HG03066 (cell line): ENCODE data around the gene MAPKAP1.

Experiments
- ATAC-seq: cut with Tn5 transposase; IDR thresholded peaks from one replicate; pipeline ENCODE4 v1.9.1; 2021; ENCODE audit warnings: low read depth; ENCODE audit not compliant: unreplicated experiment

Gene MAPKAP1

DNA sequence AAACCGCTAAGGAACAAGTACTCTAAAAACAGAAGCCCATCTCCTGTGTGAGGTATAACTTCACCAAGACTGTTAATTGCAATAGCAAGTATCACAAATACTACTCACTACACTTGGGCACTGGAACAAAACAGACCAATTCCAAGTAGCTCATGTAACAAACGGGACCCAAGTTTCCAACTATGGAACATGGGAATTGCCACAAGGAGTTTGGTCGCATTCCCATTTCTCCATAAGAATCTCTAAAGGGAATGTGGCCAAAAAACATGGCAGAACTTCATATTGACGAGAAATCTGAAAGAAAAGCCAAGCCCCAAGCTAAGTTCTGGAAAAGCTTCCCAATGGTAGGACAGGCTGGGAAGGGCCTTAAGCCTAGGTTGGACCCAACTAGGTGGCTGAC lies 162.5 kb downstream of the MAPKAP1 start:
- ATAC-seq, result no peak

DNA sequence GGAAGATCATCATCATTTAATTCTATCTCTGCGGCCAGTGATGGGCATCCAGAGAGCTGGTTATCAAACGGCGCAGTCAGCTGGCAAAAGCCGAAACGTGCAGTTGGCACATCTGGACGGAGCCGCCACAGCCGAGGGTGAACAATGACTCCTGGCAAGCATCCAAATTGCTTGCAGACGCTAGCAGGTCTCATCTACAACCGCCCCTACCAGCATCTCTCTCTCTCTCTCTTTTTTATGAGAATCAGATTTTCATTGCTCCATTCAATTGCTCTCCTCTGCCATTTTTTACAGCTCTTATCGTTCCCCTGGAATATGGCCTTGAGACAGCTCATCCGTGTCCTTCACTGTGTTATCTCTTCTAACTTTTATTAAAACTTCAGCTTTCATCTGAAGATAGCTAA lies 165.2 kb downstream of the MAPKAP1 start:
- ATAC-seq, result no peak

DNA sequence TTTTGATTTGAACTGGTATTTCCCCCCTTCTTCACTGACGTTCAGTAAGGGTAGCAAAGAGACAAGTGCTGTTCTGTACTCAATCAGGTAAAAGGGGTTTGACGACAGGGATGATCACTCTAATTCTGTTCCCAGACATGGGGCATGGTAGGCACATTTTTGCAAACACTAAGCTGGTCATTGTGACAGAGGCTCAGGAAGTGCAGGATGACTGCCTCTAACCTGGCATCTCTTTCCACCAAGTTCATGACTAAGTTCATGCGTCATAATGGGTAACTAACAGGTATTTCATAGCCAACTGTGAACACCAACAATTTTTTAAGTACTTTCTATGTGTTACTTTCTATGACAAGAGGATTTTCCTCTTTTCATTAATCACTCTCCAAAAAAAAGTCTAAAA lies 166.5 kb downstream of the MAPKAP1 start:
- no peak for ATAC-seq

DNA sequence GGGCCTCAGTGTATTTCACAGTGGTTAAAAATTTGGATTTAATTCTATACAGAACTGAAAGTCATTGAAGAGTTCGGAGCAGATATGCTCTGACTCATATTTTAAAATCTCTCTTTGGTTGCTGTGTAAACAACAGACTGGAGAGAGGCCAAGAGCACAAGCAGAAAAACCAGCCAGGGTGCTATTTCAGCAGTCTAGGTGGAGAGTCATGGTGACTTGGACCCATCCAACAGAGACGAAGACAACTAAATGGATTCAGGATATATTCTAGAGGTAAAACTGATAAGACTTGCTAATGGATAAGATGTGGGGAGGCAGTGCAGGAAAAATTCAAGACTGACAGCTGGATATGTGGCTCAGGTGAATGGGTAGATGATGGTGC lies 168.9 kb downstream of the MAPKAP1 start:
- no peak for ATAC-seq

DNA sequence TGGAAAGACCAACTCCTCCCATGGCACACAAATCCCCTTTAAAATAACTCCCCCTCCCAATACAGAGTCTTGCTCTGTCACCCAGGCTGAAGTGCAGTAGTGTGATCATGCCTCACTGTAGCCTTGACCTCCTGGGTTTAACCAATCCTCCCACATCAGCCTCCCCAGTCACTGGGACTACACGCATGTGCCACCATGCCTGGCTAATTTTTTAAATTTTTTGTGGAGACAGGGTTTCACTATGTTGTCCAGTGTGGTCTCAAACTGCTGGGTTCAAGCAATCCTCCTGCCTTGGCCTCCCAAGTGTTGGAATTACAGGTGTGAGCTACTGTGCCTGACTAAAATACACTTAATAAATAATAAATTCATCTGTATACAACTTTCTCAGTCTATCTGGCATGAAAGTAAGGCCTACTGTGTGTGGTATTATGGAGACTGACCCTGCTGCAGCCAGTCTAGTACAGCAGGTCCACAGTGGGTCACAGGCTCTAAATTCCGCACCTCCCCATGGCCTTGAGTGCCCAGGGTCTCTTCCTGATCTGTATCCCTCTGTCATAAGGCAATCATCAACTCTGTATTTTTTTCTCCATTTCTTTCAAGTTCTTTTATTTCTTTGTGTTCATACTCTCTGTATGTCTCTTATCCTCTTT lies 169.4 kb downstream of the MAPKAP1 start:
- ATAC-seq, result no peak

DNA sequence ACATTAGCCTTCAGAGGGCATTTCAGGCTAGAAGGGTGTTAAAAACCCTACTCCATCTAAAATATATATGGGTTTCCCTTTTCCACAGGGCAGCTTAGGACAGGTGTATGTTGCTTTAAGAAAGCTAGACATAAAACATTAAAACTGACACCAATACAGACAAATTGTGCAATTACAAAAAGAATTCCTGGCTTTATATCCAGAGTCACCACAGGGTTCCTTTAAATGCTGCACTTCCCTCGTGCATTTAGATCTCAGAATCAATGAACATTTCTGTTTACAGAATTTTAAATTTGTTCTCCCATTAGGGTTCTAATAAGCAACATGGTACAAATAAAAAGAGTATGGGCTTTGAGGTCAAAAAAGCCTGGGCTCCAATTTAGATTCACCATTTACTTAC lies 170.2 kb downstream of the MAPKAP1 start:
- no peak for ATAC-seq

DNA sequence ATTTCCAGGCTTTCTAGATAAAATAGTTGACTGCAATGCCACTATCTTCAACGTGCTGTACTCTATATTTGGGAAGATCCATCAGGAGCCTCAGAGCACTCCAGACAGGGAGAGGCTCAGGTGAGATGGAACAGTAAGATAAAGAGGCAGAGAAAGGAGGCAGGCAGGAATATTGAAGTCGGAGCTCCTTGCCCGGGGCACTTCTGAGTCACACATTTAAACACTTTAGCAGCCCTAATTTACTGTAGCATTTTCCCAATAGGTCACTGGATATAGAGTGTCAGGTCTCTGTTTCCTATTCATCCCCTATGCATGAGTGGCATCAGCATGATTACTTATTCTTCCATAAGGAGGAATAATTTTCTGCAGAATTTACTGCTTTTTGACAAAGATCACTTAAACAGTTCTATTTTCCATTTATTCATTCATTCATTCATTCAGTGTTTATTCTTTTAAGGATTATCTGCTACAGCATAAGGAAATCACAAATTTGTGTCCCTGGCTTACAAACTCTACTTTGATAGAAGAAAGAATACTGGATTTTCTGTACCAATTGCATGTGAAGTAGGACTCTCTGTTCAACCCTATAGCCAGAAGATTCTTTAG lies 170.7 kb downstream of the MAPKAP1 start:
- no peak for ATAC-seq

DNA sequence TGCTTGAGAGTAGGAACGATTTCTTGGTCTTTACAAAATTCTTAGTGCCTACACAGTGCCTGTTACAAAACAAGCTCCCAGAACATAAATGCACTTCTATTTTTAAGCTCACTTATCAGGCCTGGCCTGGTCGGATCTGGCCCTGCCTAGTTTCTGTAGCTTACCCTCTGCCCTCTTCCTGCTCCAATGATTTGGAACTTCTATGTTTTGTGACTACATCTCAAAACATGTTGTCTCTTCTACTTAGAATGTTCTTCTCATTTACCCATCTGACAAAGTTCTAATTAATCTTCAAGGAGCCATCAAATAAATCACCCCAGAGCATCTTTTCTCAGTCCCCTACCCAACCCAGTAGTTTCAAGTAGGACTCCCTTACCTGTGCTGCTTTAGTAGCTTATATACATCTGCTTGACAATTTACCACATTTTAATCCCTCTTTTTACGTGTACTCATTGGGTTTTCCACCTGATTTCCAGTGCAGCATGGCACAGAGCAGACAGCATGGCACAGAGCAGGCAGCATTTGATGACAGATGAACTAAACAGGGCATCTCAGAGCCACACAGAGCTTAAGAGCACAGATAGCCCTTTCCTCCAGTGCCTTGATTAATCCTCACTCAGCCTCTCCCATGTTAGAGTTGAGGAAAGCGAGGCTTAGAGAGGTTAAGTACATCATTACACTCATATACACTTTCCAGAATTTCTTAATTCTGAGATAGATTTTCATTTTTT lies 171.9 kb downstream of the MAPKAP1 start:
- no peak for ATAC-seq

DNA sequence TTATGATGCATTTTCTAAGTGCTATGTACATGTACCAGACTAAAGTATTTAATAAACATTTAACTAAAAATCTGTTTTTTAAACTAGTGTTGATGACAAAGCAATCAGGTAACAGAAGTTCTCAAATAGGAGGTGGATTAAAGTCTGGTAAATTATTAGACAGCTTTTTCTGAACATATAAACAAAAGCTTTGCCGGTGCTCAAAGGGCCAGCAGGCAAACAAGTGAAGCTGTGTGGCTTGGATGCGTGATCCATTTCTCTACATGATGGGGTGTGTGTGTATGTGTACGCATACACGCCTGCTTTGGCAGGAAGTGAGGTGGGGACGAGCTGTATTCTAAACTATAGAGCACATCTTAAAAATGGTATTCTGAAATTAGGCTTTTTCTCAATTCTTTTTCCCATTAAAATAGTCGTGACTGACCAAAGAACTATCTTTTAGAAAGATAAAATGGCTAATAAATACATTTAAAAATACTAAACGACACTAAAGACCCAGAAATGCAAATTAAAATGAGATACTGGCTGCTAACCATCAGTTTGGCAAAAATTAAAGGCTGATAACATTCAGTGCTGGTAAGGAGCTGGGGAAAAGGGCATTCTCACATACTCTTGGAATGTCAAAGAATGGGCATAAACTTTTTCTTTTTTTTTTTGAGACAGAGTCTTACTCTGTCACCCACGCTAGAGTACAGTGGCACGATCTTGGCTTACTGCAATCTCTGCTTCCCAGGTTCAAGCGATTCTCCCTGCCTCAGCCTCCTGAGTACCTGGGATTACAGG lies 174.0 kb downstream of the MAPKAP1 start:
- no peak for ATAC-seq

DNA sequence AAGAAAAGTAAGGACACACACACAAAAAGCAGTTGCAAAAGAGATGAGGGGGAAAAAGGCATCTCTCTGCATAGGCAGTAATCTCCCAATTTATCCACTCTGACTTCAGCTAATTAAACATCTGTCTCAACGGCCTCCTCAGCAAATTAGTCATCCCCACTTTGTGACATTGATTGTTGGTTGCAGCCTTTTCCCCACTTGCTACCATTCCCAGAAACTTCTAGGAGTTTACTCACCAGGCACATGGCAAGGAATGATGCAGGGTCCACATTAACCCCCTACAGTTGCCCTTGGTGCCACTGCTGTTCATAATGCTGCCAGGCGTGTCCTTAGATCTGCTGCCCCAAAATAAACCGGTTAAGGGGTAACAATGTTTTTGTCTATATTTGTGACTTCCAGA lies 174.6 kb downstream of the MAPKAP1 start:
- ATAC-seq, result no peak

DNA sequence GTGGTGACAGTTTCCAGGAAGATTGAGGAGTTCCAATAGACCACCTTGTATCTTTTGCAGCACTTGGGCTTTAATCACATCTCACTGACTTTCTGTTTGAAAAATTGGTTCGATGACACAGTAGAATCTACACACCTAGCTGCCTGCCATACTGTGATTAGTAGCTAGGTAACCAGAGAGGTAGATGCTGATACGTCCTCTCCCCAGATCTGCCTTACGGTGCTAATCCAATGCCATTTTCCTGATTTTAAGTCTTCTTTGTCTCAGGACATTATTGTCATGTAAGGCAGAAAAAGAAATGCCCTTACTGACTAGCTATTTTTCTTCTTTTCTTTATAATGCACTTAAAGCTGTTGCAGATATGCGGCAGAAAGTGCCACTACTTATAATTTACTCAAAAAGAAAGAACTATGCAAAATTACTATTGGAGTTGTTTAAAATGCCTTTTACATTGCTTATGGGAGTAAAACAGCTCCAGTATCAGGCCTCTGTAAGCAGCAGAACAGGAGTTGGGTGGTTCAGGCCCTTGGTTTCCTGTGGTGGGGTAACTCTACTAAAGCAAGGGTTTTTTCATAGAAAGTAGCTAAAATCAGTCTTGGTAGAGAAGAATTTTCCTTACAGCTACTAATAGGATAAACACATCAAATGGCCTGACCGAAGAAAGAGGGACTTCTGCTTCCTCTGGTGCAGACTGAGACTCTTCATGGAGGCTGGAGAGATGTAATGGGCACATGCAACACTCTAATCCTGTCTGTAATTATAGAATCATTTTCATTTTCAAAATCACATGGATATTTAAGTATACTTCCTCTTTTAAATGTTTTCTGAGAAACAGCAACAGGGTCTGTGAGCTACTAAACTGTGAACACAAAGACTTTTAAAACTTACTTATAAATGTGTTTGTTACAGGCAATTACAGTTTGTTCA lies 177.2 kb downstream of the MAPKAP1 start:
- ATAC-seq, result peak; percentile 56

DNA sequence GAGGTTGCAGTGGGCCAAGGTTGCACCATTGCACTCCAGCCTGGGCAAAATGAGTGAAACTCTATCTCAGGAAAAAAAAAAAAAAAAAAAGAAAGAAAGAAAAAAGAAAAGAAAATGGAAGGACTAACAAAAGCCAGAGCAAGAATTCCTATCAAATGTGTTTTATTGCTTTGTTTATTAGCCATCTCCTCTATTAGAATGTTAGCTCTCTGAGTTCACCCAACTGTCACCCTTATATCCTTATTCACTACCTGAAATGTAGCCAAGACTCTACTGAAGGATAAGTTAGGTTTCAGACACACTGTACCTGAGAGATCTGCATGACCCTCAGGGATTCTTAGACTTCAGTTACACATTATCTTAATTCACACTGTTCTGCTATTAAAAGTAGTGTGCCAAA lies 177.9 kb downstream of the MAPKAP1 start:
- ATAC-seq, result no peak

DNA sequence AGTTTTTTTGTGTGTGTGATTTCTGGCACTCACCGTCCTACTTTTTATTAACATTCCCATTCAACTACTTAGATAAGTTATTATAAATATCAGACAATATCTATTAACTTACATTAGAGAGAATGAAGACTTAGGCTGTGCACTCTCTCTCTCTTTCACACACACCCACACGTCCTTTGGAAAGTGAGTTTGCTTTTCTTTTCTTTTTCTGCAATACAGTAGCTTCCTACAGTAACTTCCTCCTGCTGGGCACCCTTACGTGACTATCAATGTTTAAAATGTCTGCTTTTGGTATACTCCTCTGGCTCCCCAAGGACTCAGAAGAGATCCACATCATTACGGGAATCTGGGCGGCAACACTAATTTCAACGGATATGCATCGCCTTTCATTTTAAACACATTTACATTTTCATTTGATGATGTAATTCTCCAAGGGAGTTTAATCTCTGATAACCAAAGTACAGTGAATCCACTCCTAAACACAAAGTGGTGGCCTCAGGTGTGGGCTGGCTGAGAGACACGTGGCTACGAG lies 179.5 kb downstream of the MAPKAP1 start:
- ATAC-seq, result no peak

DNA sequence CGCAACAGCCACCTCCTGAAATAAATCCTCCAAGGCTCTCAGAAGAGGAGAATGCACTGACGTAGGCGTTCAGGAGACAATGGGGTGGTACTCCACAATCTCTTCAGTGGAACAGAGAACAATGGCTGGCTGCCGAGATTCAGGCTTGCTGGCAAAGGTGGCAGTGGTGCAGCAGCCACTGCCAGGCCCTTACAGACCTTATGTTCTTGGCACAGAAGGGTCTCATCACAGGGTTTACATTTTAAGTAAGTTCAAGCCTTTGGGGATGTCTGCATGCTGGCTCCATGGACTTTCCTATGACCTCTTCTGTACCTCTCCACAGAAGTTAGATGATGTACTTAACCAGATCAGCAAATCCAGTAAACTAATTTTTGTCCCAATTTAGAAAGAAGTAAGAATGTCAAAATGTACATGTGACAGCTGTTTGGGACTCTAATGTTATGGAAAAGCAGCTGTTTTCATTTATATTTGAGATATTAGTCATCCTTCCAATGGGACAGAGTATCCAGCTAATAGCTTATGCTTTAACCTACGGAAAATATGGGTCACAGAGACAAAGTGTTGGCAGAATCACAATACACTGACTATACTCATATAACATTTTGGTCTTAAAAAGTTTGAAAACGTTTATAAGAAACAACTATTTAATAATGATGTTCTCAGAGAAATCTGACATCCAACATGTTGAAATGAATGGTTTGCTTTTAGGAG lies 180.9 kb downstream of the MAPKAP1 start:
- no peak for ATAC-seq

DNA sequence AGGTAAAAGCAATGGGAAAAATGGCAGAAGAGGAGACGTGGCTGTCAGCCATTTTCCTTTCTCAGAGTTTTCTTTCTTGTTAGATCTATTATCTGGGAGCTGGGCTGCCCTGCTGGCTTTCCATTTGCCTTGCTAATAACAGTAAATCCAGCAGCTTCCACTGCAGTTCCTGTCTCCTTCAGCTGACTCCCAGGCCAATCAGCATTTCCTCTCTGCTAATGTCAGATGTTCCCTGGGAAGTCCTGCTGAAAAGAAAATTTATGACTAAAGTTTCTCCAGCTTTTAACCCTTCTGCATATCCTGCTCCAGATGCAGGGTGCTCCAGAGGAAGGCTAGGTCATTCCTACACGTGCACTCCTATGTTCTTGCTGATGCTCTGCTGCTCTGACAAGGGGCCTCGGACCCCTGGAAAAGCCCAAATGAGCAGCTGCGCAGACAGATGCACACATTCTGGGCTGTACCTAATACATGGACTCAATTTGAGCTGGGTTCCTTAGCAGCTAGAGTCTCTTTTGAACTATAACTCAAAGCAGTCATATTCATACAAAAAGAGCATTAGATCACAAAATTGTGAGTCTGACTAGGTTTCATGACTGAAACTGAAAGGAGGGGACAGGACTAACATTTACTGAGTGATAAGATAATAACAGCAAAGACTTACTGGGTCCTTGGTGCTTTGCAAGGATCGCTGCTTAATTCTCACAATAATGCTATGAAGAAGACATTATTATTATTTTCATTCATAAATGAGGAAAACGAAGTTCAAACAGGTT lies 182.2 kb downstream of the MAPKAP1 start:
- no peak for ATAC-seq

DNA sequence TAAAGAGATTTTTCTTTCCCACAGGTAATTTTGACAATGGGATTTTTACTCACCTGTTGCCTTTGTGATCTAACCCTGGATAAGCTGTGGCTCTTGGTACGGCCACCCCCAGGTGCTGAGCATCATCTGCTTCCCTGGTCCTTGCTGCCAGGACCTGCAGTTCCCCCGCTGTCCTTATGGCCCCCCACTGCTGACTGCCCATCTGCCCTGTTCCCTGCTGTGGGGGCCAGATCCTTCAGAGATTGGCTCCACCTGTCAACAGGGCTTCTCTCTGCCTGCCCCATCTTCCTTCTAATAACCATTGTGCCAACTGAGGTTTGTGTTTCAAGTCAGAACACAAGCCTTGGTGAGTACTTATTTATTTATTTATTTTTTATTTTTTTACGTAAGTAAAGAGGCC lies 183.3 kb downstream of the MAPKAP1 start:
- ATAC-seq, result no peak

DNA sequence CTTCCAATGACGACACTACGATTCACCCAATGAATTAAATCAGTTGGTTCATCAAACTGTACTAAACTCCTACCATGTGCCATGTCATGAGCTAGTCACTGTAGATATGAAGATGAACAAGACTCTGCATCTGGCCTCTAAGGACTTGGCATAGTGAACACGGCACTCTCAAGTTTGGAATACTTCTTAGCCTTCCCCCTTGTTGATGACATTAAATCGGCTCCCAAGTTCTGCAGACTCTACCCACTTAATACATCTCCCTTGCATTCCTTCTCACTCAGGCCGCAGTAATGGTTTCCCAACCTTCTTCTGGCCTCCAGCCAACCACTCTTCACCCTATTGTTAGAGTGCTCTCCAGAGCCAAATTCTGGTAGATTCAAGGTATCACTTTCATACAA lies 184.7 kb downstream of the MAPKAP1 start:
- no peak for ATAC-seq

DNA sequence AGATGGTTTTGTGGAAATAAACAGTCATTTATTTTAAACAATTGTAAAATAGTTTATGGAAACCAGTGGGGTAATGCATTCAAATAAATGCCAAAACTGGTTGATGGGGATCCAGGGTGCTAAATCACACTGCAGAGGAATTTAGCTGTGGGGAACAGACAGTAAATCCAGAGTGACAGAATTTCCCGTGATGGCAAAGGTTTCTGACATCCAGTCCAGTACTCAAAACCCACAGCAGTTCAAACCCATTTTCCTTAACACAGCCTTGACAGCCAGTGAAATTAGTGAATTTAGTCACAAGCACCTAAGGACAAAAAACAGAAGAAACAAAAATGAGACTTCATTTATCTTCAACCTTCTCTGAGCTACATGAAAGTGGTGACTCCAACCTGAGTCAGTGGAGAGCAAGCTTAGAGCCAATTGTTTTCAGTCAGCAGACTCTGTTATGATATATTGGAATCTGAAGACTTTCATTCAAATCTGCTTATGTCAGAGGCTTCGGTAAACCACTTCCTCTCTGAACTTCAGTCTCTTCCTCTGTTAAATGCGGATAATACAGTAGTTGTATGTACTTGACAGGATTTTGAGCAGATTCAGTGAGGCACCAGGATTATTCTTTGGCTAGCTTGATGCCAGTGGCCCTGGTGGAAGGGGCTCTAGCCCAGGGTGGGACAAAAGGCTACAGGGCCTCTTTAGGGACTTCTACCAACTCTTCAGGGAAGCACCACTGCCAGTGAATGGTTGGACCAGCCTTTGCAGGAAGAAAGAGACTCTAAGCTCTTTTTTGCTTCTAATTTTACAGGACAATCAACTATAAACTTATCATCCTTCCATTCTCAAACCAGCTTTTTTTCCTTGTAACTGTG lies 185.3 kb downstream of the MAPKAP1 start:
- no peak for ATAC-seq
